GM12892 (cell line): ENCODE measurements around the gene UGGT2. TPM values are rescaled to one million over a fixed set of nuclear protein-coding genes. Genes with fewer than 3 reads are reported as not detected.

Experiments used
- DNase-seq: peaks from one replicate; pipeline ENCODE4 v3.0.0; 2011; ENCODE audit not compliant: insufficient read length
- FAIRE-seq: peaks from 2 replicates; lab custom pipeline; 2011; peaks lifted over from hg19 to GRCh38; lab: Jason Lieb, UNC
- POLR2A ChIP-seq: IDR thresholded peaks from 2 replicates; pipeline ENCODE4 v1.6.1; 2011; ENCODE audit warnings: low read depth, low read length, control low read depth
- POLR2AphosphoS5 ChIP-seq: IDR thresholded peaks from 2 replicates; pipeline ENCODE4 v1.6.1; 2011; ENCODE audit warnings: low read depth, low read length, control low read depth
- TAF1 ChIP-seq: IDR thresholded peaks from 2 replicates; pipeline ENCODE4 v1.6.1; 2011; ENCODE audit warnings: low read depth, mild to moderate bottlenecking, control low read depth, low read length, borderline replicate concordance
- polyA plus RNA-seq: library from polyadenylated mRNA; unstranded; fragments of >200 nt; gene quantifications from one replicate; pipeline ENCODE4 v1.2.1, GENCODE V29; 2012; ENCODE audit warnings: missing spikeins, inconsistent platforms; ENCODE audit not compliant: missing spikeins

Gene UGGT2
- polyA plus RNA-seq = 9.7 TPM

DNA sequence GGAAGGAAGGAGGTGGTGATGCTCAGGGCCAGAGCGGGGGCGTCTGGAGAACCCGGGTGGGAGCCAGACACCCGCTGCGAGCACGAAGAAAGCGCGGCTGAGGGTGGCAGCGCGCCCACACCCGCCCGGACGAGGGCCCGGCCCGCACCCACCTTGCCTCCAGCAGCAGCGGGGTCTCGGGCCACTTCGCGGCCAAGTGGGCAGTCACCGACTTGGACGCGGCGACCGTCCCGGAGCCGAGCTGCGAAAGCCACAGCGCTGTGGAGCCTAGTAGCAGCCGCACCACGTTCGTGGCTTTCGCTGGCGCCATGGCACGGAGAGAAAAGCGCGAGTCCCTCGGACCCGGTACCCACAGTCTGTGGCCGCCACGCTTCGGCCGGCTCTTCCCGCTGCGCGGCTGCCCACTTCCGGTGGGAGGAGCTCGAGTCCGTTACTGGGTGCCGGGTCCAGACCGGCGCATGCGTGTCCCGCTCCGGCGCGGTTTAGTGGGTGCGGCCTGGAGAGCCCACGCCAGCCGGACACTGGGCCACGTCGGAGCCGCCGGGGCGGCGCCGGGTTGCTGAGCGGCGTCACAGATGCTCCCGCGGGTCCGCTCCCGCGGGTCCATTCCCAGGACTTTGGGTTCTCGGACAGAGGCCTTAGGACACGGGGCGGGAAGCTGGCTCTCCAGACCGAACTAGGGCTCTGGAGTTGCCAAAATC is at the start of gene UGGT2:
Gene UGGT2 (minus strand): TSS at position 399 of the 701 bp plus-strand sequence. CDS start 89 bp downstream, at position 310.
- FAIRE-seq = peak; percentile 98
- peak; percentile 92 for DNase-seq
- TF ChIP-seq TAF1 (peak; percentile 33; the same call in 1 of the 2 replicates), POLR2AphosphoS5 (peak; percentile 87), POLR2A (peak; percentile 90)

DNA sequence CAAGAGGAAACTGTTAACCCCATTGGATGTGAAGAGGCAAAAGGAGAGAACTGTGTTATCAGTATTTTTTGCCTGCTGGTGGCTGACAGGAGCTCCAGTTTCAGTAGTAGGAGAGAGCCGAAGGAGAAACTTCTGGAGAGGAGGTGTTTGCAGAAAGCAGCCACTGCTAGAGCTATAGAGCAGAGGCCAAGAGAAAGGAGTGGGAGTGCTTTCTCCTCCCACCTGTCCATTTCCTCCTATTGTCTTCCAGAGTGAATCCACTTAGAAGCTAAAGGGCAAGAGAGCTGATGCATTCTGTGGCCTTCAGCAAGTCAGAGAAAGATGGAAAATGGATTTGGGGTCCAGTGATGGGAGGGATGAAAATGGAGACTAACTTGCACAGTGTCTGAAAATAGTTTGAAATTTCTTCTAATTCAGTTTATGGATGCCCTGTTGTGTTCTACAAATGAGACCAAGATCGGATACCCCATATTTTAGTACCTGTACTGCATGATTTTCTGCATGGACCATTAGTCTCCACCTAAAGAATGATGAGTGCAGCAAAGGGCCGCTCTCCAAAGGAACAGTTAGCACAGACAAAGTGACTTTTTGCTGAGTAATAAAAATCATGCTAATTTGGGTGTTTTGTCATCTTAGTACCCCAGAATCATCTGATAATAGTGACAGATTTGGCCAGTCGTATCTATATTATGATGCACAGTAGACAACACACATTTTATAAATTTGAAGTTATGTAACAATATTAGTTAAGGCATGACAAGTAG is 47.4 kb upstream of the UGGT2 start:
- DNase-seq (no peak), FAIRE-seq (no peak)
- TF ChIP-seq POLR2A (no peak), POLR2AphosphoS5 (no peak)

- FAIRE-seq (no peak), DNase-seq (no peak)
- TF ChIP-seq POLR2A = no peak
- TF ChIP-seq POLR2AphosphoS5 = no peak
Measured at GRCh38 chr13:96093296-96094006, 40.2 kb upstream of the UGGT2 start.

- no peak for FAIRE-seq
- DNase-seq = no peak
- no peak for TF ChIP-seq POLR2AphosphoS5
- TF ChIP-seq TAF1 = no peak
- TF ChIP-seq POLR2A = no peak
Measured at GRCh38 chr13:96091164-96092117, 38.2 kb upstream of the UGGT2 start.

DNA sequence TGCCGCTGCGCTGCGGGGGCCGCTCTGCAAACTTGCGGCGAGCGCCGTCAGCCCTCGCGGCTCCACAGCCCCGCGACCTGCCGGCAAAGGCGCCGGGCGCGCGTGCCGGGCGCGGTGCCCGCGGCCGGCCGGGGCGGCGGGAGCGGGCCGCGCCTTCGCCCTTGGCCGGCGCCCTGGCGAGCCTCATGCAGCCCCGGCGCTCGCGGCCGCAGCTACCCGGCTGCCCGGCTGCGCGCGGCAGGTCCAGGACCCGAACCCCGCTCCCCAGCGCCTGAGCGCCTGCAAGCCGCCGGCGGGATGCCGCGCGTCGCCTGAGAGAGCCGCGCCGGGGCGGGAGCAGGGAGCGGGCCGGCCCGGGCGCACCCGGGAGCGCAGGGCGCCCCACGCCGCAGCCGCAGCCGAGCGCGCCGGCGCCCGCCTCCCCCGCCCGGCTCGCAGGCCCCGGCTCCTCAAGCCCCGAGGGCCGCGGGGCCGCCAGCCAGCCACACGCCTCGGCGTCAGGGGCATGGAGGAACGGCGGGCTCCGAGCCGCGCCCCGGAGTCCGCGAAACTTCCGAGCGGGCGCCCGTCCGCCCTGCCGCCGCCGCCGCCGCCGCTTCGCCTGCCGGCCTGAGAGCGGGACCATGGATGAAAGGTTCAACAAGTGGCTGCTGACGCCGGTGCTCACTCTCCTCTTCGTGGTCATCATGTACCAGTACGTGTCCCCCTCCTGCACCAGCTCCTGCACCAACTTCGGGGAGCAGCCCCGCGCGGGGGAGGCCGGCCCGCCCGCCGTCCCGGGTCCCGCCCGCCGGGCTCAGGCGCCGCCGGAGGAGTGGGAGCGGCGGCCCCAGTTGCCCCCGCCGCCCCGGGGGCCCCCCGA is 37.3 kb upstream of the UGGT2 start:
- no peak for TF ChIP-seq POLR2AphosphoS5
- no peak for FAIRE-seq
- peak; percentile 30 for DNase-seq

DNA sequence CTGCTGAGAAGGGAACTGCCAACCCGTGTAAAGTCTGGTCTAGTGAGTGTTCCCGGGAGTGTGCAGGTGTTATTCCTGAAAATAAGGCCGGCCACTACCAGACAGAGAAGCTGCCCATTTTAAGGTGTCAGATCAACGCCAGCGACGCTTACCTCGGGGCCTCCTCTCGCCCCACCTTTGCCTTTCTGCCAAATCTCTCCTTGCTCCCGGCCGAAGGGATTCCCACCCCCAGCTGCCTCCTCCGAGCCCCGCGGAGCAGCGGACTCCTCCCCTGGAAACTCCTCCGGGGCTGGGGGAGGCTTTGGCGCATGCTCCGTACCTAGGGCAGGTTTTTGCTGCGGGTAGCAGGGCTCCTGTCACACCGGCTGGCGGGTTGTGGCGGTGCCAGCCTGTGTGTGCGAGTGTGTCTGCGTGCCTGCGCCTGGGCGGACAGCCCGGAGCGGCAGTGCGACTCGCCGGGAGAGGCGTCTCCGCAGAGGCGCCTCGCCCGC is 36.6 kb upstream of the UGGT2 start, which contains the start of gene HS6ST3:
Gene HS6ST3 (plus strand): TSS at position 359 of the 491 bp plus-strand sequence.
- FAIRE-seq (no peak), DNase-seq (peak; percentile 22)
- TF ChIP-seq TAF1 (no peak), POLR2AphosphoS5 (no peak), POLR2A (no peak)

GRCh38 chr13:96089139-96089538 is 35.9 kb upstream of the UGGT2 start:
- no peak for DNase-seq
- TF ChIP-seq POLR2AphosphoS5 = no peak
- no peak for TF ChIP-seq TAF1
- no peak for TF ChIP-seq POLR2A
- FAIRE-seq = no peak

DNA sequence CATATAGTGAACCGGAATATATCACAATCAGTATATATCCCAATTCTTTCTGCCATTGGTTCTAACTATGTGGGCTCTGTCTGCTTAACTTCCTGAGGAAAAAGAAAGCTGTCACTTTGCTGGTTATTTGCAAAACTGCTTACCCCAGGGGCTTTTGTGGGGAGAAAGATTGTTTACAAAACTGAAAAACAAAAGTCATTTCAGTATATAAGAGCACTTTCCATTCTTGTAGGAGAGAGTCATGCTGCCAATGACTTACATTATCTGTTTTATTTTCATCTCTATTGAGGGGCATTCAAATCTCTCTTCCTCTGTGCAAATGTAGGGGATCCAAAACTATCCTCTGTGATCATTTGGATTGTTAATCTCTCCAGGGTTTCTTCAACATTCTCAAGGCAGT is 33.5 kb upstream of the UGGT2 start:
- no peak for DNase-seq
- no peak for FAIRE-seq
- TF ChIP-seq POLR2A = no peak
- no peak for TF ChIP-seq POLR2AphosphoS5
- no peak for TF ChIP-seq TAF1

- DNase-seq (no peak), FAIRE-seq (no peak)
- TF ChIP-seq POLR2A (no peak), POLR2AphosphoS5 (no peak), TAF1 (no peak)
Measured at GRCh38 chr13:96082640-96083039, 29.4 kb upstream of the UGGT2 start.

DNA sequence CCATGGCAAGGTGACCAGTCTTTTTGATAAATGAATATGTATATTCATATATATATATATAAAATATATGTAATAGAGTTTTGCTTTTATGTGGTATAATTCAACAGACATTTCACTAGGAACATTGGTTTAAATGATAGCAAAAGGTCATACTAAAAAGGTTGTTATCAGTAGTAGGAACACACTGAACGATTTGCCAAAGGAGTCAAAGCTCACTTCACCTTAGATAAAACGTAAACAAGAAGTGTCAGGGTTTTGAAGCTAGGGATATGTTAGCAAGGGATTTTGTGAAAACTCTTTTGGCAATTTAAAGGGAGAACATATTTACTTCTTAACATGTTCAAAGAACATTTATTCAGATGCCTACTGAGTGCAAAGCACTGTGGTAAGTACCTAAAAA is 28.7 kb upstream of the UGGT2 start:
- no peak for TF ChIP-seq TAF1
- no peak for TF ChIP-seq POLR2AphosphoS5
- TF ChIP-seq POLR2A = no peak
- DNase-seq (no peak), FAIRE-seq (no peak)
